ENCODE data around the gene SESN1.

Gene SESN1

DNA sequence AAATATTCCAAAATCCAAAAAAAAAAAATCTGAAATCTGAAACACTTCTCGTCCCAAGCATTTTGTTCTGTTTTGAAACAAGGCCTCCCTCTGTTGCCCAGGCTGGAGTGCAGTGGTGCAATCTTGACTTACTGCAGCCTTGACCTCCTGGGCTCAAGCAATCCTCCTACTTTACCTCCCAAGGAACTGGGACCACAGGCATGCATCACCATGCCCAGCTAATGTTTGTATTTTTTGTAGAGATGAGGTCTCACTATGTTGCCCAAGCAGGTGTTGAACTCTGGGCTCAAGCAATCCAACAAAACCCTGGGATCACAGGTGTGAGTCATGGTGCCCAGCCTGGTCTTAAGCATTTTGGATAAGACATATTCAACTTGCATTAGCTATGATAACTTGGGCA is 13.6 kb downstream of the SESN1 start:
- no peak for DNase-seq (ENCODE audit: low read depth, low spot score)
- no peak overlapping the region for H3K4me3 ChIP-seq (ENCODE audit: low read depth, low read length)
- ChIA-PET POLR2A (no interaction called here), CTCF (interaction anchor here (1.0 to 1.4 kb wide), 4 partner anchors 8 to 539 kb away, joined by 3 to 12 read pairs (median 5); no protein-coding TSS in a partner anchor)
- TF ChIP-seq, protein P1, sequence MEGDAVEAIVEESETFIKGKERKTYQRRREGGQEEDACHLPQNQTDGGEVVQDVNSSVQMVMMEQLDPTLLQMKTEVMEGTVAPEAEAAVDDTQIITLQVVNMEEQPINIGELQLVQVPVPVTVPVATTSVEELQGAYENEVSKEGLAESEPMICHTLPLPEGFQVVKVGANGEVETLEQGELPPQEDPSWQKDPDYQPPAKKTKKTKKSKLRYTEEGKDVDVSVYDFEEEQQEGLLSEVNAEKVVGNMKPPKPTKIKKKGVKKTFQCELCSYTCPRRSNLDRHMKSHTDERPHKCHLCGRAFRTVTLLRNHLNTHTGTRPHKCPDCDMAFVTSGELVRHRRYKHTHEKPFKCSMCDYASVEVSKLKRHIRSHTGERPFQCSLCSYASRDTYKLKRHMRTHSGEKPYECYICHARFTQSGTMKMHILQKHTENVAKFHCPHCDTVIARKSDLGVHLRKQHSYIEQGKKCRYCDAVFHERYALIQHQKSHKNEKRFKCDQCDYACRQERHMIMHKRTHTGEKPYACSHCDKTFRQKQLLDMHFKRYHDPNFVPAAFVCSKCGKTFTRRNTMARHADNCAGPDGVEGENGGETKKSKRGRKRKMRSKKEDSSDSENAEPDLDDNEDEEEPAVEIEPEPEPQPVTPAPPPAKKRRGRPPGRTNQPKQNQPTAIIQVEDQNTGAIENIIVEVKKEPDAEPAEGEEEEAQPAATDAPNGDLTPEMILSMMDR (IDR thresholded peaks at IDR 0.05; ENCODE audit: insufficient read depth, low read length, missing control alignments): no peak

DNA sequence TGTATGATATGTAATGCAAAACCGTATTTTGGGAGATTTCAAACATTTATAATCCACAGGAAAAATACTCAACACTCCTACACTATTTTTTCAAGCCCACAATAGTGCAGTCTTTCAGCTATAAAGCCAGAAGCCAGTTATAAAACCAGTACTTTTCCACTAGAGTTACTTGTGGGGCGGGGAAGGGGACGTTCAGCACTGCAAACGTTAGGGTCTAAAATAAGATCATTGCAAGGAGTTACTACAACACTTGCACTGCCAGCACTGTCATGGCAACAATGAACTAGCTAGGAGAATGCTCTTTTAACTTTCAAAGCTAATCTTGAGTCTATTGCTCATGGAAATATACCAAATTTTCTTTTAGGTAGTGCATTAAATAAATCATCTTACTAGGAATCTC is 14.7 kb downstream of the SESN1 start:
- ChIA-PET CTCF (interaction anchor here (0.7 to 1.1 kb wide), 3 partner anchors 9 to 537 kb away, joined by 3 to 4 read pairs (median 3); partner anchors contain the start of gene SESN1), POLR2A (interaction anchor here (1.5 kb wide), 1 partner anchor 15 kb away, joined by 6 read pairs; the partner anchor contains the start of gene SESN1)
- TF ChIP-seq, protein P1 (IDR thresholded peaks at IDR 0.05; ENCODE audit: insufficient read depth, low read length, missing control alignments): no peak
- no peak for DNase-seq (ENCODE audit: low read depth, low spot score)
- no peak overlapping the region for H3K4me3 ChIP-seq (ENCODE audit: low read depth, low read length)

DNA sequence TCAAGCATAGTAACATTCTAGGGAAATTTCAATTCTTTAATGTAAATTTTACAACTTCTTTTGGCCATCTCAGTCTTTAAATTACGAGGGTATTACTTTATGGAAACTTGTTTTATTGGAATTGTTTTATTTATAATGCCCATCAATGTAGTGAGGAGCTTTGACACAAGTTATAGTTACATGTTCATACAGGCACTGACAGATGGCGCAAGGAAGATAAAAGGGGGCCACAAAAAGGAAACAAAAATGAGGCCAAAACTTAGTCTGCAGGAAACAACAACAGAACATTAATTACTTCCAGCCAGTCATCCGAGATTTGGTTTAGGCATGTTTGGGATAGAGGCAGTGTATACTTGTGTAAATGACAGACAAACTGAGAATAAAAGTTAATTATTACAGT is 18.3 kb downstream of the SESN1 start:
- TF ChIP-seq, protein P1 (IDR thresholded peaks at IDR 0.05; ENCODE audit: insufficient read depth, low read length, missing control alignments): no peak
- POLR2A ChIA-PET: interaction anchor here (0.5 to 0.8 kb wide), 2 partner anchors 18 to 69 kb away, joined by 3 to 5 read pairs; no protein-coding TSS in a partner anchor
- no peak overlapping the region for H3K4me3 ChIP-seq (ENCODE audit: low read depth, low read length)
- CTCF ChIA-PET: interaction anchor here (1.1 to 8.5 kb wide), 3 partner anchors 14 to 533 kb away, joined by 3 to 197 read pairs (median 85); partner anchors contain the start of genes CEP57L1 and SESN1
- no peak for DNase-seq (ENCODE audit: low read depth, low spot score)

DNA sequence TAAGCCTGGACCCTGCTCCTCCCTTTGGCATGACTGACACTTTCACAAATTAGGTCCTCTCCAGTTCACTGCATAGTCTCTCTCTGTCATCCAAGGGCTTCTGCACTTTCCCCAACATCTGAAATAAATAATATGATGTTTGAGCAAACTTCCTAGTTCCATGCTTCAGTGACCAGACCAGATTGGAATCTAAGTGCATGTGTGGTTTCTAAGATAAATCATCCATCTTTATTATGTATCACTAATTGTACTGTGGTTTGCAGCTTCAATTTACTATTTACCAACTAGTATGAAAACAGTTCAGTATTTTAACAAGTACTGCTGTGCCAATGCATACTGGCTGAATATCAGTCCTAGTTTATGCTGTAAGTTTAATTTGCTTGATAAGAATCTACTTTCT is 18.7 kb downstream of the SESN1 start:
- TF ChIP-seq, protein P1 (IDR thresholded peaks at IDR 0.05; ENCODE audit: insufficient read depth, low read length, missing control alignments): no peak
- ChIA-PET POLR2A (interaction anchor here (0.5 to 0.8 kb wide), 2 partner anchors 18 to 69 kb away, joined by 3 to 5 read pairs; no protein-coding TSS in a partner anchor), CTCF (interaction anchor here (0.8 to 8.5 kb wide), 8 partner anchors 9 to 1135 kb away, joined by 3 to 197 read pairs (median 5); partner anchors contain the start of genes CEP57L1 and SESN1)
- no peak overlapping the region for H3K4me3 ChIP-seq (ENCODE audit: low read depth, low read length)
- no peak for DNase-seq (ENCODE audit: low read depth, low spot score)

DNA sequence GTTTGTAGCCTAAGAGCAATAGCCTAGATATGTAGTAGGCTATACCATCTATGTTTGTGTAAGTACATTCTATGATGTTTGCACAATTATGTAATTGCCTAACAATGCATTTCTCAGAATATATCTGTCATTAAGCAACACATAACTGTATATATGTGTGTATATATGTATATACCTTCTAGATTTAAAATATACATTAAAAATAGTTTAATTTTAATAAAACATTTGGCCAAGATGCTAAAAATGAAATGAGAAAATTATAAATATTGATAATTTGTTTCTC is 20.6 kb downstream of the SESN1 start:
- H3K4me3 ChIP-seq (ENCODE audit: low read depth, low read length): no peak overlapping the region
- CTCF ChIA-PET: interaction anchor here (1.0 to 8.5 kb wide), 26 partner anchors 8 to 962 kb away, joined by 3 to 197 read pairs (median 6); partner anchors contain the start of genes ARMC2, CD164, CEP57L1 and SESN1
- no peak for DNase-seq (ENCODE audit: low read depth, low spot score)
- TF ChIP-seq, protein P1 (IDR thresholded peaks at IDR 0.05; ENCODE audit: insufficient read depth, low read length, missing control alignments): no peak
- POLR2A ChIA-PET: no interaction called here

DNA sequence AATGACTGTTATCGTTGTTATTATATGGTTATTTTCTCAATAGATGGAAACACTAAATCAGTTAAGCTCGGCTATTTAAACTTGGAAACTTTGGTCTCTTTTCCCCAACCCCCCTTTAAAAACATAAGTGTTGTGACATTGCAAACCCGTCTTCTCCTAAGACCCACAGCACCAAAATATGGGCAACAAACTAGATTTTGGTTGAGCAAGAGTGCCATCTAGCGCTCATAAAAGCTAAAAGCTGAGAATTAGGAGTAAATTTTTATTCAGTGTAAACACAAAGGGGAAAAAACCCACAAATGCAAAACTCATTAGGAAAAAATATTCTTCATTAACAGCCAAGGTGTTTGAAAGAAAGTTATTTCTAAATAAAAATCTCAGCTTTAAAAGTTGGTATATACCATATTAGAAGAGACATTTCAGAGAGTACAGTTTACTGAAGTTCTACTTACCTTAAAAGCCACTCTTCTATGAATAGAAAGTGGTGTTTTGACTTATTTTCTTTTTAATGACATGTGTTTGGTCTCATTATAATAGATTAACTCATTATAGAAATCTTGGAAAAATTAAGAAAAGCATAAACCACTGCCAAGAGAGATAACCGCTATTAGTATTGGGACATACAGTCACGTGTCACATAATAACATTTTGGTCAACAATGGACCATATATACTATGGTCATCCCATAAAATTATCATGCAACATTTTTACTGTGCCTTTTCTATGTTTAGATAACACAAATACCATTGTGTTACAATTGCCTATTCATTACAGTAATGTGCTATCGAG is 21.1 kb downstream of the SESN1 start:
- no peak overlapping the region for H3K4me3 ChIP-seq (ENCODE audit: low read depth, low read length)
- DNase-seq (ENCODE audit: low read depth, low spot score): no peak
- CTCF ChIA-PET: interaction anchor here (0.6 to 8.5 kb wide), 41 partner anchors 8 to 552 kb away, joined by 3 to 197 read pairs (median 4); partner anchors contain the start of genes ARMC2, CD164, CEP57L1 and FOXO3
- POLR2A ChIA-PET: no interaction called here
- TF ChIP-seq, protein P1 (IDR thresholded peaks at IDR 0.05; ENCODE audit: insufficient read depth, low read length, missing control alignments): peak; percentile 27
